IMR-90 (cell line): Measurements from ENCODE around the gene TDRD7. TPM values are rescaled to one million over a fixed set of nuclear protein-coding genes. Genes with fewer than 3 reads are reported as not detected.

Experiments
- ATAC-seq: fragments of 200-7000 bp; cut with Tn5 transposase; 2 replicates; pipeline ENCODE4 v1.9.1; 2020; ENCODE audit warnings: low read depth, mild to moderate bottlenecking, moderate library complexity
- BruUV-seq: library from RNA; stranded (reverse); fragments of 400-500 nt; replicated peaks from 2 replicates; lab custom pipeline; 2021; lab: Mats Ljungman, UMichigan
- CTCF ChIA-PET: fragments of 300-600 bp; formaldehyde crosslinking; extraction: SDS; loops from one replicate; lab custom pipeline; 2021; ENCODE audit warnings: antibody characterized with exemption; lab: Yijun Ruan, JAX
- POLR2A ChIA-PET: fragments of 300-600 bp; sonication (Branson Sonifier 250); formaldehyde crosslinking; loops from one replicate; lab custom pipeline; 2022; ENCODE audit warnings: antibody characterized with exemption; ENCODE audit not compliant: unreplicated experiment; lab: Charles Lee
- DNase-seq: peaks from one replicate; pipeline ENCODE4 v3.0.0; 2013
- H2AFZ ChIP-seq: replicated peaks from 2 replicates; pipeline ENCODE3; 2013; ENCODE audit warnings: low read length, mild to moderate bottlenecking; ENCODE audit not compliant: poor library complexity
- H2AK5ac ChIP-seq: 2 replicates; pipeline ENCODE4 v1.6.1; 2013; ENCODE audit warnings: low read depth, low read length, inconsistent platforms
- H2AK9ac ChIP-seq: replicated peaks from 2 replicates; pipeline ENCODE3; 2013; ENCODE audit warnings: mild to moderate bottlenecking, low read depth, low read length, moderate library complexity; ENCODE audit not compliant: poor library complexity
- H2BK120ac ChIP-seq: 2 replicates; pipeline ENCODE4 v1.6.1; 2013; ENCODE audit warnings: low read depth, low read length, inconsistent platforms
- H2BK15ac ChIP-seq: 3 replicates; pipeline ENCODE4 v1.6.1; 2013; ENCODE audit warnings: low read depth, low read length, inconsistent platforms
- H2BK20ac ChIP-seq: 2 replicates; pipeline ENCODE4 v1.6.1; 2013; ENCODE audit warnings: low read depth, mild to moderate bottlenecking, inconsistent platforms, low read length, moderate library complexity
- H2BK5ac ChIP-seq: 2 replicates; pipeline ENCODE4 v1.6.1; 2013; ENCODE audit warnings: mild to moderate bottlenecking, low read depth, low read length, inconsistent platforms; ENCODE audit not compliant: poor library complexity, severe bottlenecking
- H3K14ac ChIP-seq: replicated peaks from 2 replicates; pipeline ENCODE4 v1.6.1; 2013; ENCODE audit warnings: low read depth, low read length, inconsistent platforms
- H3K18ac ChIP-seq: 2 replicates; pipeline ENCODE4 v1.6.1; 2013; ENCODE audit warnings: low read depth, low read length, control low read depth
- H3K23ac ChIP-seq: 2 replicates; pipeline ENCODE4 v1.6.1; 2013; ENCODE audit warnings: low read depth, low read length, inconsistent platforms
- H3K27ac ChIP-seq: 2 replicates; pipeline ENCODE4 v1.5.1; 2013; ENCODE audit warnings: mild to moderate bottlenecking, control low read depth, low read length; ENCODE audit not compliant: insufficient read depth
- H3K27me3 ChIP-seq: 2 replicates; pipeline ENCODE4 v1.6.1; 2013; ENCODE audit warnings: low read length; ENCODE audit not compliant: control insufficient read depth, insufficient read depth
- H3K36me3 ChIP-seq: 2 replicates; pipeline ENCODE4 v1.6.1; 2013; ENCODE audit warnings: low read length, mixed read lengths; ENCODE audit not compliant: control insufficient read depth, insufficient read depth
- H3K4ac ChIP-seq: 2 replicates; pipeline ENCODE4 v1.6.1; 2013; ENCODE audit warnings: low read depth, low read length, inconsistent platforms
- H3K4me1 ChIP-seq: 2 replicates; pipeline ENCODE4 v1.6.1; 2013; ENCODE audit warnings: low read length, mixed read lengths; ENCODE audit not compliant: control insufficient read depth, insufficient read depth
- H3K4me2 ChIP-seq: 2 replicates; pipeline ENCODE4 v1.6.1; 2013; ENCODE audit warnings: low read depth, mild to moderate bottlenecking, control low read depth, low read length, moderate library complexity
- H3K4me3 ChIP-seq: 2 replicates; pipeline ENCODE4 v1.5.1; 2013; ENCODE audit warnings: low read depth, mild to moderate bottlenecking, control low read depth, low read length, moderate library complexity; ENCODE audit not compliant: insufficient read depth
- H3K56ac ChIP-seq: 2 replicates; pipeline ENCODE4 v1.6.1; 2013; ENCODE audit warnings: low read length, inconsistent platforms; ENCODE audit not compliant: insufficient read depth; ENCODE audit errors: extremely low read depth
- H3K79me1 ChIP-seq, 2 experiments: 2 replicates each; pipeline ENCODE4 v1.6.1; 2013; ENCODE audit warnings: low read length in 2 of 2, inconsistent platforms in 1 of 2, low read depth in 1 of 2
- H3K9ac ChIP-seq: 2 replicates; pipeline ENCODE4 v1.6.1; 2013; ENCODE audit warnings: low read depth, low read length, control low read depth
- H3K9me1 ChIP-seq: 2 replicates; pipeline ENCODE4 v1.6.1; 2013; ENCODE audit warnings: low read length, inconsistent platforms; ENCODE audit not compliant: insufficient read depth
- H3K9me3 ChIP-seq: 2 replicates; pipeline ENCODE4 v1.6.1; 2013; ENCODE audit warnings: low read length; ENCODE audit not compliant: control insufficient read depth, insufficient read depth
- H4K20me1 ChIP-seq: 2 replicates; pipeline ENCODE4 v1.6.1; 2013; ENCODE audit warnings: low read length, inconsistent platforms; ENCODE audit not compliant: insufficient read depth
- H4K5ac ChIP-seq: 2 replicates; pipeline ENCODE4 v1.6.1; 2013; ENCODE audit warnings: mild to moderate bottlenecking, low read depth, low read length, control low read depth
- H4K8ac ChIP-seq, 2 experiments: 2 replicates each; pipeline ENCODE4 v1.6.1; 2013; ENCODE audit warnings: low read depth in 2 of 2, low read length in 2 of 2, control low read depth in 1 of 2, inconsistent platforms in 1 of 2
- H4K91ac ChIP-seq: 2 replicates; pipeline ENCODE4 v1.6.1; 2013; ENCODE audit warnings: low read depth, low read length, inconsistent platforms; ENCODE audit not compliant: insufficient read depth
- CTCF ChIP-seq: conservative IDR thresholded peaks from 2 replicates; pipeline ENCODE4 v1.5.1; 2012; ENCODE audit warnings: mild to moderate bottlenecking, low read depth, low read length, improper control_type of control experiment
- ELK1 ChIP-seq: fragments of 150-350 bp; IDR thresholded peaks from 2 replicates; pipeline ENCODE4 v1.6.1; 2016; ENCODE audit warnings: low read depth, mild to moderate bottlenecking, low read length, moderate library complexity, borderline replicate concordance
- FOS ChIP-seq: fragments of 150-350 bp; IDR thresholded peaks from 2 replicates; pipeline ENCODE4 v1.6.1; 2016; ENCODE audit warnings: low read depth, low read length
- MXI1 ChIP-seq: IDR thresholded peaks from 2 replicates; pipeline ENCODE4 v1.6.1; 2012; ENCODE audit warnings: low read depth, mild to moderate bottlenecking, low read length, moderate library complexity, borderline replicate concordance
- NFE2L2 ChIP-seq: fragments of 150-350 bp; IDR thresholded peaks from 2 replicates; pipeline ENCODE4 v1.6.1; 2016; ENCODE audit warnings: low read depth, mild to moderate bottlenecking, low read length
- POLR2A ChIP-seq: IDR thresholded peaks from 2 replicates; pipeline ENCODE4 v1.6.1; 2012; ENCODE audit warnings: mild to moderate bottlenecking, low read depth, low read length
- USF2 ChIP-seq: fragments of 150-350 bp; IDR thresholded peaks from 2 replicates; pipeline ENCODE4 v1.6.1; 2017; ENCODE audit warnings: mild to moderate bottlenecking, antibody characterized with exemption, low read length, low read depth
- WGBS, 2 experiments: methylation state at CpG; one replicate each; pipeline versions ENCODE4 v1.1.5 to v1.1.7; 2013; ENCODE audit warnings: missing lambda C conversion rate in 2 of 2; ENCODE audit not compliant: insufficient read length in 1 of 2; ENCODE audit errors: extremely low coverage in 2 of 2; 5-methylcytosine and 5-hydroxymethylcytosine counted together
- dilution Hi-C: fragments of 300-500 bp; cut with HindIII; formaldehyde crosslinking; loops from one replicate; pipeline ENCODE4 v1.14.3; 2018; ENCODE audit warnings: low sequenced_read_pairs; ENCODE audit not compliant: unreplicated experiment
- in situ Hi-C: fragments of 300-500 bp; cut with MboI; formaldehyde crosslinking; loops from 3 replicates; pipeline ENCODE4 v1.14.3; 2019; ENCODE audit warnings: low sequenced_read_pairs, inconsistent platforms, mixed read lengths
- intact Hi-C: fragments of 100-400 bp; cut with micrococcal nuclease; formaldehyde crosslinking; loops from 2 replicates; pipeline ENCODE4 v1.10.0; 2022
- polyA plus RNA-seq, 3 experiments: library from polyadenylated mRNA; depleted of rRNA; stranded (reverse); fragments of >200 nt; gene quantifications; 2 replicates each; pipeline ENCODE4 v1.2.3, GENCODE V29; 2012; ENCODE audit warnings: low replicate concordance in 1 of 3
- total RNA-seq: library from RNA; depleted of rRNA; stranded (reverse); fragments of >200 nt; gene quantifications from 2 replicates; pipeline ENCODE4 v1.2.3, GENCODE V29; 2012

TDRD7 gene
- total and polyA plus RNA-seq, 2 of the 4 experiments (the other 2 are of a cell fraction), result 4.4 to 9.7 TPM

- H3K14ac ChIP-seq, result no peak overlapping the region
- H2BK20ac ChIP-seq, result peak overlapping the region; percentile 5; the same call in 1 of the 2 replicates
- H3K23ac ChIP-seq, result no peak overlapping the region
- no peak overlapping the region for H2AK9ac ChIP-seq
- ChIA-PET POLR2A (no interaction called here), CTCF (interaction anchor here (1.0 kb wide), 1 partner anchor 14 kb away, joined by 4 read pairs; no protein-coding TSS in a partner anchor)
- no TSS peak for BruUV-seq
- H3K9ac ChIP-seq, result no peak overlapping the region
- peak overlapping the region; percentile 71; the same call in 1 of the 2 replicates for H4K5ac ChIP-seq
- DNase-seq (peak; percentile 57), ATAC-seq (peak; percentile 7; the same call in 1 of the 2 replicates)
- peak overlapping the region; percentile 52 for H3K4me2 ChIP-seq
- H3K4me1 ChIP-seq, result peaks cover 18% of the 10 kb centered on the region; the same call in 1 of the 2 replicates
- H2BK120ac ChIP-seq, result no peak overlapping the region; the same call in 1 of the 2 replicates
- peak overlapping the region; percentile 82; the same call in 1 of the 2 replicates for H3K27ac ChIP-seq
- no peak overlapping the region for H4K8ac ChIP-seq
- 0 out of 2 replicates have a peak overlapping the region, but pooled peaks have one; percentile 2 for H2AK5ac ChIP-seq
- H3K9me1 ChIP-seq, result no peaks in the 10 kb centered on the region
- 6% methylated on average over 3 of the region's 8 CpGs; no CpG with 5 or more reads in 1 of the 2 experiments for WGBS, 2 experiments
- no peak overlapping the region for H2BK5ac ChIP-seq
- H3K27me3 ChIP-seq, result peaks cover 23% of the 10 kb centered on the region
- no peak overlapping the region for H2AFZ ChIP-seq
- dilution Hi-C loops, result no loop called here
- no peaks in the 10 kb centered on the region for H3K9me3 ChIP-seq
- H3K4ac ChIP-seq, result no peak overlapping the region
- in situ Hi-C loops, result no loop called here
- no peak overlapping the region for H3K56ac ChIP-seq
- H3K18ac ChIP-seq, result peak overlapping the region; percentile 95
- no peak overlapping the region; the same call in 2 of the 3 replicates for H2BK15ac ChIP-seq
- intact Hi-C loops, result no loop called here
- H3K4me3 ChIP-seq, result no peak overlapping the region
- H3K36me3 ChIP-seq, result no peaks in the 10 kb centered on the region
- 0 out of 4 replicates have a peak, but pooled peaks cover 0 to 3% of the 10 kb centered on the region in 2 experiments for H3K79me1 ChIP-seq
- no peaks in the 10 kb centered on the region for H4K20me1 ChIP-seq
- TF ChIP-seq POLR2A, result no peak
- no peak for TF ChIP-seq ELK1
- no peak for TF ChIP-seq CTCF
- TF ChIP-seq FOS, result 0 out of 2 replicates have a peak, but pooled peaks have one; percentile 46
- TF ChIP-seq MXI1, result no peak
- no peak for TF ChIP-seq USF2
- no peak for TF ChIP-seq NFE2L2
- H4K91ac ChIP-seq, result no peak overlapping the region
Observed at GRCh38 chr9:97504381-97505216, 92.7 kb downstream of the TDRD7 start.
